Keratinocyte (primary cell): ENCODE data around the gene SNTG2. TPM values are rescaled to one million over a fixed set of nuclear protein-coding genes. Genes with fewer than 3 reads are reported as not detected.

Source experiments
- DNase-seq: peaks from one replicate; pipeline ENCODE4 v3.0.0-alpha.2; 2011; ENCODE audit warnings: low read depth, missing footprints, low spot score
- FAIRE-seq: peaks from 2 replicates; lab custom pipeline; 2011; peaks lifted over from hg19 to GRCh38; lab: Jason Lieb, UNC
- H2AFZ ChIP-seq: 2 replicates; pipeline ENCODE4 v1.6.0; 2012; ENCODE audit warnings: low read length, control low read depth, inconsistent platforms; ENCODE audit not compliant: control insufficient read depth
- H3K27ac ChIP-seq: 2 replicates; pipeline ENCODE4 v1.5.1; 2011; ENCODE audit warnings: low read length; ENCODE audit not compliant: control insufficient read depth, insufficient read depth
- H3K27me3 ChIP-seq: 3 replicates; pipeline ENCODE4 v1.6.0; 2011; ENCODE audit warnings: low read length; ENCODE audit not compliant: control insufficient read depth, insufficient read depth; ENCODE audit errors: extremely low read depth
- H3K36me3 ChIP-seq, 2 experiments: 2 replicates in 1 of 2; 3 replicates in 1 of 2; pipeline ENCODE4 v1.5.1; 2011; ENCODE audit warnings: low read length in 2 of 2, mild to moderate bottlenecking in 1 of 2; ENCODE audit not compliant: control insufficient read depth in 2 of 2, insufficient read depth in 2 of 2; ENCODE audit errors: extremely low read depth in 1 of 2
- H3K4me1 ChIP-seq: 3 replicates; pipeline ENCODE4 v1.5.1; 2011; ENCODE audit warnings: low read length; ENCODE audit not compliant: control insufficient read depth, insufficient read depth; ENCODE audit errors: extremely low read depth
- H3K4me2 ChIP-seq: 3 replicates; pipeline ENCODE4 v1.6.0; 2011; ENCODE audit warnings: low read depth, low read length; ENCODE audit not compliant: control insufficient read depth, insufficient read depth; ENCODE audit errors: extremely low read depth
- H3K4me3 ChIP-seq, 3 experiments: fragments of 200-600 bp in 1 of 3; sonication (generic) in 1 of 3; 2 replicates in 2 of 3; 3 replicates in 1 of 3; pipeline ENCODE4 v1.5.1; 2011 to 2016; ENCODE audit warnings: low read length in 3 of 3, mild to moderate bottlenecking in 3 of 3, control low read depth in 2 of 3, inconsistent platforms in 1 of 3, low read depth in 1 of 3, mixed read lengths in 1 of 3, mixed run types in 1 of 3, moderate library complexity in 1 of 3; ENCODE audit not compliant: control insufficient read depth in 2 of 3, insufficient read depth in 2 of 3; ENCODE audit errors: extremely low read depth in 1 of 3
- H3K79me2 ChIP-seq: 2 replicates; pipeline ENCODE4 v1.6.0; 2012; ENCODE audit warnings: low read length; ENCODE audit not compliant: control insufficient read depth, insufficient read depth
- H3K9ac ChIP-seq: 3 replicates; pipeline ENCODE4 v1.6.0; 2011; ENCODE audit warnings: low read length; ENCODE audit not compliant: control insufficient read depth, insufficient read depth; ENCODE audit errors: extremely low read depth
- H3K9me1 ChIP-seq: 3 replicates; pipeline ENCODE4 v1.6.0; 2011; ENCODE audit warnings: low read length; ENCODE audit not compliant: control insufficient read depth, insufficient read depth; ENCODE audit errors: extremely low read depth
- H3K9me3 ChIP-seq: 2 replicates; pipeline ENCODE4 v1.5.1; 2012; ENCODE audit warnings: low read depth, low read length; ENCODE audit not compliant: control insufficient read depth
- H4K20me1 ChIP-seq: 3 replicates; pipeline ENCODE4 v1.6.0; 2011; ENCODE audit warnings: low read length; ENCODE audit not compliant: control insufficient read depth, insufficient read depth; ENCODE audit errors: extremely low read depth
- CTCF ChIP-seq, 3 experiments: IDR thresholded peaks in 1 of 3; conservative IDR thresholded peaks in 1 of 3; optimal IDR thresholded peaks in 1 of 3; 2 replicates in 2 of 3; 3 replicates in 1 of 3; pipeline versions ENCODE3 to v1.5.1; 2011; ENCODE audit warnings: low read length in 3 of 3, mild to moderate bottlenecking in 3 of 3, moderate library complexity in 2 of 3, control low read depth in 1 of 3, inconsistent platforms in 1 of 3; ENCODE audit not compliant: insufficient read depth in 2 of 3; ENCODE audit errors: extremely low read depth in 1 of 3
- EZH2 ChIP-seq: IDR thresholded peaks from one replicate; pipeline ENCODE4 v1.6.1; 2012; ENCODE audit warnings: inconsistent platforms, mild to moderate bottlenecking, low read length, moderate library complexity
- dilution Hi-C: fragments of 300-500 bp; cut with MboI; formaldehyde crosslinking; loops from one replicate; pipeline ENCODE4 v1.7.0; 2020; ENCODE audit warnings: low sequenced_read_pairs; ENCODE audit not compliant: extremely low pct_ligation_motif_present
- polyA plus RNA-seq, 5 experiments: library from polyadenylated mRNA; depleted of rRNA in 3 of 5; stranded (reverse) in 3 of 5; stranded (forward) in 1 of 5; unstranded in 1 of 5; fragments of >200 nt; gene quantifications; 1 replicate in 1 of 5; 2 replicates in 3 of 5; 3 replicates in 1 of 5; pipeline versions ENCODE4 v1.2.1 to v1.2.3, GENCODE V29; 2011 to 2012; ENCODE audit warnings: missing spikeins in 2 of 5, low read depth in 1 of 5, low replicate concordance in 1 of 5

SNTG2 gene
- polyA plus RNA-seq, 1 donor (not counting 4 experiments of a cell fraction or from before 2014, with no cell fraction given), result not detected

- H3K9me3 ChIP-seq, result no peaks in the 10 kb centered on the region
- FAIRE-seq (no peak), DNase-seq (no peak)
- H3K27me3 ChIP-seq, result no peaks in the 10 kb centered on the region
- no peaks in the 10 kb centered on the region for H3K36me3 ChIP-seq
- no peak overlapping the region for H3K9ac ChIP-seq
- no peak overlapping the region for H3K27ac ChIP-seq
- no peaks in the 10 kb centered on the region for H3K4me1 ChIP-seq
- H3K79me2 ChIP-seq, result no peaks in the 10 kb centered on the region
- H3K4me2 ChIP-seq, result no peak overlapping the region
- H3K9me1 ChIP-seq, result no peaks in the 10 kb centered on the region
- no peak overlapping the region for H2AFZ ChIP-seq
- dilution Hi-C loops, result no loop called here
- H3K4me3 ChIP-seq, result no peak overlapping the region
- TF ChIP-seq EZH2 (no peak), CTCF (optimal IDR thresholded peaks at IDR 0.05 in 1 of 3, IDR thresholded peaks at IDR 0.05 in 1 of 3, conservative IDR thresholded peaks at IDR 0.05 in 1 of 3; ENCODE audit: extremely low read depth in 1 of 3, insufficient read depth in 2 of 3, low read length in 3 of 3) (no peak)
- H4K20me1 ChIP-seq, result no peaks in the 10 kb centered on the region
Observed at GRCh38 chr2:963876-964275, 13.2 kb downstream of the SNTG2 start.

GRCh38 chr2:964562-964961 lies 13.9 kb downstream of the SNTG2 start:
- Histone ChIP-seq H4K20me1 (no peaks in the 10 kb centered on the region), H3K4me3 (no peak overlapping the region), H3K4me1 (no peaks in the 10 kb centered on the region), H3K79me2 (no peaks in the 10 kb centered on the region), H3K9ac (no peak overlapping the region), H3K36me3 (no peaks in the 10 kb centered on the region), H3K27me3 (no peaks in the 10 kb centered on the region), H3K4me2 (no peak overlapping the region), H2AFZ (no peak overlapping the region), H3K9me3 (no peaks in the 10 kb centered on the region), H3K27ac (no peak overlapping the region), H3K9me1 (no peaks in the 10 kb centered on the region)
- FAIRE-seq, result no peak
- dilution Hi-C loops, result no loop called here
- no peak for DNase-seq
- no peak for TF ChIP-seq EZH2
- TF ChIP-seq CTCF (optimal IDR thresholded peaks at IDR 0.05 in 1 of 3, IDR thresholded peaks at IDR 0.05 in 1 of 3, conservative IDR thresholded peaks at IDR 0.05 in 1 of 3; ENCODE audit: extremely low read depth in 1 of 3, insufficient read depth in 2 of 3, low read length in 3 of 3), result no peak
